ENCODE measurements around the gene UPK3B. TPM values are rescaled to one million over a fixed set of nuclear protein-coding genes. Genes with fewer than 3 reads are reported as not detected.
"Not testable (repeated sequence)": the region's sequence is repeated elsewhere in the genome, so short reads cannot be mapped to it uniquely, and the experiment has no call there.

Gene UPK3B
- total and polyA plus RNA-seq, 2 of the 13 experiments (the other 11 are each of a cell fraction or from before 2014, with no cell fraction given), result not detected

- TF ChIP-seq FOXC1 (CRISPR knock-in tag; IDR thresholded peaks at IDR 0.05; ENCODE audit: borderline replicate concordance), result peak; percentile 71; the same call in 1 of the 2 replicates
- 0 out of 2 replicates have a peak, but pooled peaks have one; percentile 66 for TF ChIP-seq SATB2 (CRISPR knock-in tag; IDR thresholded peaks at IDR 0.05)
- TF ChIP-seq ZFX (CRISPR knock-in tag; IDR thresholded peaks at IDR 0.05; ENCODE audit: low read depth), result peak; percentile 96
- TF ChIP-seq ZNF543 (CRISPR knock-in tag; IDR thresholded peaks at IDR 0.05), result peak; percentile 72; the same call in 1 of the 2 replicates
- peak; percentile 90 for TF ChIP-seq ZNF143 (CRISPR knock-in tag; IDR thresholded peaks at IDR 0.05)
- 0 out of 2 replicates have a peak, but pooled peaks have one; percentile 31 for TF ChIP-seq HOXA7 (CRISPR knock-in tag; IDR thresholded peaks at IDR 0.05)
- TF ChIP-seq HINFP (CRISPR knock-in tag; IDR thresholded peaks at IDR 0.05; ENCODE audit: low read depth), result peak; percentile 42; the same call in 1 of the 2 replicates
- TF ChIP-seq ESRRA (CRISPR knock-in tag; IDR thresholded peaks at IDR 0.05; ENCODE audit: low read depth), result peak; percentile 53; the same call in 1 of the 2 replicates
- TF ChIP-seq DNMT1 (CRISPR knock-in tag; IDR thresholded peaks at IDR 0.05), result peak; percentile 86; the same call in 1 of the 2 replicates
- TF ChIP-seq ATF7-NPFF (CRISPR knock-in tag; IDR thresholded peaks at IDR 0.05; ENCODE audit: low read depth), result 0 out of 2 replicates have a peak, but pooled peaks have one; percentile 57
- not testable (repeated sequence) for TF ChIP-seq LCORL, TCF12 (IDR thresholded peaks at IDR 0.05)
- TF ChIP-seq LCORL (CRISPR knock-in tag; IDR thresholded peaks at IDR 0.05), result peak; percentile 65; the same call in 1 of the 2 replicates
- TF ChIP-seq ZNF607 (CRISPR knock-in tag; IDR thresholded peaks at IDR 0.05; ENCODE audit: borderline replicate concordance), result peak; percentile 82; the same call in 1 of the 2 replicates
- TF ChIP-seq ZNF770 (CRISPR knock-in tag; IDR thresholded peaks at IDR 0.05), result peak; percentile 45; the same call in 1 of the 2 replicates
- peak; percentile 75 for TF ChIP-seq POLR2AphosphoS5 (IDR thresholded peaks at IDR 0.05; ENCODE audit: low read depth, low read length)
- TF ChIP-seq NR2F1 (CRISPR knock-in tag; IDR thresholded peaks at IDR 0.05), result 0 out of 4 replicates have a peak, but pooled peaks of 1 of the 2 experiments have one; percentile 14
- TF ChIP-seq ZNF501 (CRISPR knock-in tag; IDR thresholded peaks at IDR 0.05), result peak; percentile 87
- peak; percentile 55; the same call in 1 of the 2 replicates for TF ChIP-seq RFXAP (CRISPR knock-in tag; IDR thresholded peaks at IDR 0.05; ENCODE audit: borderline replicate concordance)
- TF ChIP-seq ZNF335 (CRISPR knock-in tag; IDR thresholded peaks at IDR 0.05), result peak; percentile 42; the same call in 1 of the 2 replicates
- peak; percentile 76 for TF ChIP-seq KDM2A (CRISPR knock-in tag; IDR thresholded peaks at IDR 0.05; ENCODE audit: borderline replicate concordance, low read depth)
- TF ChIP-seq PHF21A (CRISPR knock-in tag; IDR thresholded peaks at IDR 0.05), result peak; percentile 82
- TF ChIP-seq NKX3-1 (CRISPR knock-in tag; IDR thresholded peaks at IDR 0.05), result 0 out of 2 replicates have a peak, but pooled peaks have one; percentile 8
- peak; percentile 92 for TF ChIP-seq TAF1 (CRISPR knock-in tag; IDR thresholded peaks at IDR 0.05)
- TF ChIP-seq TCF12 (CRISPR knock-in tag; IDR thresholded peaks at IDR 0.05), result 0 out of 2 replicates have a peak, but pooled peaks have one; percentile 36
- 0 out of 2 replicates have a peak, but pooled peaks have one; percentile 24 for TF ChIP-seq SP2 (CRISPR knock-in tag; IDR thresholded peaks at IDR 0.05)
Observed at GRCh38 chr7:76549025-76549854, 38.9 kb downstream of the UPK3B start (continued).

All from HepG2 (cell line).